Endodermal cell (in vitro differentiated cells): ENCODE measurements around the gene GALNT17. TPM values are rescaled to one million over a fixed set of nuclear protein-coding genes. Genes with fewer than 3 reads are reported as not detected.

ENCODE experiments used
- DNase-seq: peaks from one replicate; pipeline ENCODE4 v3.0.0-alpha.2; 2017
- H3K27ac ChIP-seq: 2 replicates; pipeline ENCODE4 v1.5.1; 2013; ENCODE audit warnings: mild to moderate bottlenecking, low read depth, low read length, moderate library complexity
- H3K27me3 ChIP-seq: 2 replicates; pipeline ENCODE4 v1.6.1; 2013; ENCODE audit warnings: mild to moderate bottlenecking, low read length, moderate library complexity; ENCODE audit not compliant: insufficient read depth, control insufficient read depth, poor library complexity, severe bottlenecking
- H3K36me3 ChIP-seq: 2 replicates; pipeline ENCODE4 v1.7.0; 2013; ENCODE audit warnings: mild to moderate bottlenecking, low read length, moderate library complexity; ENCODE audit not compliant: control insufficient read depth, insufficient read depth
- H3K4me1 ChIP-seq: one replicate; pipeline ENCODE4 v1.7.0; 2013; ENCODE audit warnings: low read length; ENCODE audit not compliant: control insufficient read depth, insufficient read depth
- H3K4me3 ChIP-seq: 2 replicates; pipeline ENCODE4 v1.5.1; 2013; ENCODE audit warnings: mild to moderate bottlenecking, low read length, moderate library complexity
- H3K9ac ChIP-seq: 2 replicates; pipeline ENCODE4 v1.6.1; 2013; ENCODE audit warnings: mild to moderate bottlenecking, low read length, moderate library complexity; ENCODE audit not compliant: poor library complexity, severe bottlenecking; ENCODE audit errors: extremely low read depth
- H3K9me3 ChIP-seq: 2 replicates; pipeline ENCODE4 v1.6.1; 2013; ENCODE audit warnings: mild to moderate bottlenecking, low read length, moderate library complexity; ENCODE audit not compliant: control insufficient read depth
- H3K27ac Mint-ChIP-seq: 2 replicates; pipeline ENCODE4 v1.8.0; 2020; ENCODE audit warnings: mixed read lengths
- H3K27me3 Mint-ChIP-seq: 2 replicates; pipeline ENCODE4 v1.8.0; 2021; ENCODE audit warnings: mild to moderate bottlenecking, mixed read lengths; ENCODE audit not compliant: insufficient read depth
- H3K36me3 Mint-ChIP-seq: 2 replicates; pipeline ENCODE4 v1.8.0; 2020; ENCODE audit warnings: low read depth, mixed read lengths
- H3K4me1 Mint-ChIP-seq: 2 replicates; pipeline ENCODE4 v1.8.0; 2020; ENCODE audit warnings: mixed read lengths
- H3K4me3 Mint-ChIP-seq: 2 replicates; pipeline ENCODE4 v1.8.0; 2020; ENCODE audit warnings: mild to moderate bottlenecking, moderate library complexity, mixed read lengths
- H3K9me3 Mint-ChIP-seq: 2 replicates; pipeline ENCODE4 v1.8.0; 2020; ENCODE audit warnings: mild to moderate bottlenecking, mixed read lengths
- WGBS, 2 experiments: methylation state at CpG; one replicate each; pipeline versions ENCODE4 v1.1.5 to v1.1.7; 2013; ENCODE audit warnings: missing lambda C conversion rate in 2 of 2, mixed read lengths in 1 of 2; ENCODE audit not compliant: insufficient coverage in 1 of 2, insufficient read length in 1 of 2; 5-methylcytosine and 5-hydroxymethylcytosine counted together
- total RNA-seq, 2 donors: library from RNA; stranded (reverse); fragmentation: NEBNext Ultra II Directional in 1 of 2; extraction: Animal tissue kit (Norgen Biotek cat#: 25700) in 1 of 2; gene quantifications; 2 replicates in 1 of 2; 3 replicates in 1 of 2; pipeline ENCODE4 v1.2.1, GENCODE V29; 2021
- TF ChIP-seq, protein P1 (sequence below): fragments of 200-600 bp; sonication (generic); conservative IDR thresholded peaks from 2 replicates; pipeline ENCODE4 v1.5.0; 2021; ENCODE audit warnings: antibody characterized with exemption, mild to moderate bottlenecking

GALNT17 gene
- total RNA-seq, 2 donors from 2014 or later = 60.4 to 61.3 TPM

DNA sequence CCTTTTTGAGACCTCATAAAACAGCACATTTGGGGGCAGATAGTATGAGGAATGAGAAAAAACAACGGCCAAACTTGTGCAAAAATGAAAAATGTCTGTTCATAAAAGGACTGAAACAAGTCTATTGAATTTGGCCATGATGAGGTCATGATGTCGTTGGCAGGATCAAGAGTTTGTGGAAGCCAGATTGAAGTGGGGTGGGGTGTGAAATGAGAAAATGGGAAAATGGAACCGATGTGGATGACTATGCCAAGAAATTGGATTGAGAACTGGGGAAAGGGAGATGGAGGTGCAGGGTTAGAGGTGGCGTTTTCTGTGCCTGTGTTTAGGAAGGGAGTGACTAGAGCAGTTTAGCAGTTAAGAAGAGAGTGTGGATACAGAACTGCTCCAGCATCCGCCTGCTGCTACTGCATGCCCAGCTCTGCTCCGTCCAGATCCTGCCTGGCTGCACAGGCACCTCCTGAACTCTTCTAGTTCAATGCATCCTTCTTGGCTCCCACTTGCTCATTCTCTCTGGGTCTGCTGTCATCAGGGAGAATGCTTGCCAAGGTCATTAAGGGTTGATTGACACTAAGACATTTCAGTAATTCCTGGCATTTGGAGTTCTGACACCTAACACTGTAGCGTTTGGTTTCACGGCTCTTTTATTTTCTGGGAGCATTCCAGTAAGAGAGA lies 111.9 kb downstream of the GALNT17 start:
- H3K4me3 Mint-ChIP-seq = no peak overlapping the region
- Histone ChIP-seq H3K9me3 (no peaks in the 10 kb centered on the region), H3K4me3 (peak overlapping the region; percentile 30), H3K36me3 (peaks cover 33% of the 10 kb centered on the region), H3K9ac (no peak overlapping the region), H3K27ac (no peak overlapping the region), H3K4me1 (peaks cover 8% of the 10 kb centered on the region), H3K27me3 (no peaks in the 10 kb centered on the region)
- peak; percentile 48 for DNase-seq
- peaks cover 21% of the 10 kb centered on the region for H3K4me1 Mint-ChIP-seq
- H3K27ac Mint-ChIP-seq = peak overlapping the region; percentile 26
- TF ChIP-seq, protein P1, sequence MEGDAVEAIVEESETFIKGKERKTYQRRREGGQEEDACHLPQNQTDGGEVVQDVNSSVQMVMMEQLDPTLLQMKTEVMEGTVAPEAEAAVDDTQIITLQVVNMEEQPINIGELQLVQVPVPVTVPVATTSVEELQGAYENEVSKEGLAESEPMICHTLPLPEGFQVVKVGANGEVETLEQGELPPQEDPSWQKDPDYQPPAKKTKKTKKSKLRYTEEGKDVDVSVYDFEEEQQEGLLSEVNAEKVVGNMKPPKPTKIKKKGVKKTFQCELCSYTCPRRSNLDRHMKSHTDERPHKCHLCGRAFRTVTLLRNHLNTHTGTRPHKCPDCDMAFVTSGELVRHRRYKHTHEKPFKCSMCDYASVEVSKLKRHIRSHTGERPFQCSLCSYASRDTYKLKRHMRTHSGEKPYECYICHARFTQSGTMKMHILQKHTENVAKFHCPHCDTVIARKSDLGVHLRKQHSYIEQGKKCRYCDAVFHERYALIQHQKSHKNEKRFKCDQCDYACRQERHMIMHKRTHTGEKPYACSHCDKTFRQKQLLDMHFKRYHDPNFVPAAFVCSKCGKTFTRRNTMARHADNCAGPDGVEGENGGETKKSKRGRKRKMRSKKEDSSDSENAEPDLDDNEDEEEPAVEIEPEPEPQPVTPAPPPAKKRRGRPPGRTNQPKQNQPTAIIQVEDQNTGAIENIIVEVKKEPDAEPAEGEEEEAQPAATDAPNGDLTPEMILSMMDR = no peak
- no peaks in the 10 kb centered on the region for H3K27me3 Mint-ChIP-seq
- 76 to 87% methylated on average over 8 of the region's 8 CpGs for WGBS, 2 experiments
- H3K9me3 Mint-ChIP-seq = peaks cover 8% of the 10 kb centered on the region
- H3K36me3 Mint-ChIP-seq = peaks cover 29% of the 10 kb centered on the region

DNA sequence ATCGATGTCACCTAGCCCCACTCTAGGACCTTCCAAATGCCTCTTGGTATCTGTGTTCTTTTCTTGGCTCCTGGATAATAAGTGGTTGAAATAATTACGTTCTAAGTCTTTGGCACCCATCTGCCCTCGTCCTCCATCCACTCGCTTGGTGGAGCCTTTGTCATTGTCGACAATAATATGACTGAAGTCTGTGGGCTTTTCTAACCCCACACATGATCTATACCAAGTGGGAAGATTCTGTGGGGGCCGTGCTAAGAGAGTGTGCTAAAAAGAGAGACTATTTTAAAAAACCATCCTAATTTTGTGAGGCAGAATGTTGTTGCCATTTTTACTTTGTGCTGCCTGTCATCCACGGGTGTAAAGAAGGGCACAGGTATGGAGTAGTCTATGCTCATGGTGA lies 113.1 kb downstream of the GALNT17 start:
- Histone ChIP-seq H3K27ac (no peak overlapping the region), H3K27me3 (no peaks in the 10 kb centered on the region), H3K9me3 (no peaks in the 10 kb centered on the region), H3K36me3 (peaks cover 31% of the 10 kb centered on the region), H3K4me3 (no peak overlapping the region), H3K9ac (no peak overlapping the region), H3K4me1 (peaks cover 7% of the 10 kb centered on the region)
- TF ChIP-seq, protein P1 = no peak
- Mint-ChIP-seq H3K9me3 (peaks cover 8% of the 10 kb centered on the region), H3K4me3 (no peak overlapping the region), H3K4me1 (peaks cover 20% of the 10 kb centered on the region), H3K27me3 (no peaks in the 10 kb centered on the region), H3K27ac (no peak overlapping the region), H3K36me3 (peaks cover 27% of the 10 kb centered on the region)
- 91 to 98% methylated on average over 5 to 7 of the region's 7 CpGs for WGBS, 2 experiments
- DNase-seq = no peak

DNA sequence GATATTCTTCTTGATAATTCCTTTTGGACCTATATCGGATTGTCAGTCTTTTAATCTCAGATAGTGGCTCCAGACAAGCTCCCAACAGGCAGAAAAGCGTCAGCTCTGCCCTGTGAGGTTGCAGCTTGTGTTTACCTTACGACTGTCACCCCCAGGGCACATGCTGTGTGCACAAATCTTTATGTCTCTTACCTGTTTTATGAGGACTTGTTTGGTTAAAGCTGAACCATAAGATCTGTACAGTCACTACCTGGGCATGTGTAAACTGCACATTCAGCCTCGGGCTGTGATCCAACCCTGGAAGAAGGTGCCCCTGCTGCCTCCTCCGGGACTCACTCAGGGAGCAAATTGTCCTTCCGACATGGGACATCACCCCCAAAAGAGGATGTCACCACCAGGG lies 119.8 kb downstream of the GALNT17 start:
- no peak for DNase-seq
- H3K9me3 Mint-ChIP-seq = peaks cover 37% of the 10 kb centered on the region
- TF ChIP-seq, protein P1 = no peak
- no peak overlapping the region for H3K4me3 Mint-ChIP-seq
- H3K36me3 Mint-ChIP-seq = peaks cover 44% of the 10 kb centered on the region
- Histone ChIP-seq H3K9me3 (peaks cover 40% of the 10 kb centered on the region), H3K4me3 (no peak overlapping the region), H3K36me3 (peaks cover 64% of the 10 kb centered on the region), H3K27me3 (no peaks in the 10 kb centered on the region), H3K9ac (no peak overlapping the region), H3K27ac (no peak overlapping the region), H3K4me1 (no peaks in the 10 kb centered on the region)
- no peaks in the 10 kb centered on the region for H3K4me1 Mint-ChIP-seq
- no peak overlapping the region for H3K27ac Mint-ChIP-seq
- H3K27me3 Mint-ChIP-seq = no peaks in the 10 kb centered on the region
- WGBS, 2 experiments = 93% methylated on average over 3 to 6 of the region's 6 CpGs
